ENCODE results near the gene CFAP251.

The CFAP251 gene

GRCh38 chr12:122040579-122041386 lies 122.4 kb downstream of the CFAP251 start:
- H3K27ac ChIP-seq (ENCODE audit: extremely low read depth, low read depth, low read length): no peak overlapping the region
- CTCF ChIA-PET: no interaction called here
- no peak overlapping the region for H3K4me3 ChIP-seq (ENCODE audit: low read depth, low read length)
- TF ChIP-seq ZNF785 (tag by site-specific recombination; IDR thresholded peaks at IDR 0.05): no peak
- no peak for TF ChIP-seq KLF17 (tag by site-specific recombination; IDR thresholded peaks at IDR 0.05)
- TF ChIP-seq PBX3 (CRISPR knock-in tag; IDR thresholded peaks at IDR 0.05): no peak
- TF ChIP-seq ZNF624 (tag by site-specific recombination; IDR thresholded peaks at IDR 0.05): no peak
- no peak for TF ChIP-seq ZNF558 (tag by site-specific recombination; IDR thresholded peaks at IDR 0.05)
- no peak for TF ChIP-seq KLF1 (tag by site-specific recombination; IDR thresholded peaks at IDR 0.05)
- no peak for TF ChIP-seq KLF10 (tag by site-specific recombination; IDR thresholded peaks at IDR 0.05)
- TF ChIP-seq REST (tag by site-specific recombination; IDR thresholded peaks at IDR 0.05): no peak
- TF ChIP-seq ZNF24 (tag by site-specific recombination; IDR thresholded peaks at IDR 0.05): no peak
- no peak for TF ChIP-seq PRDM2 (tag by site-specific recombination; IDR thresholded peaks at IDR 0.05; ENCODE audit: borderline replicate concordance)
- no peak for TF ChIP-seq HOXC10 (CRISPR knock-in tag; IDR thresholded peaks at IDR 0.05)
- no peak for TF ChIP-seq ZNF202 (tag by site-specific recombination; IDR thresholded peaks at IDR 0.05; ENCODE audit: borderline replicate concordance)
- TF ChIP-seq ZNF112 (tag by site-specific recombination; IDR thresholded peaks at IDR 0.05): no peak
- POLR2A ChIA-PET: no interaction called here
- peaks cover 59 to 63% of the 10 kb centered on the region in 2 experiments; a peak in 2 of 3 replicates for H3K36me3 ChIP-seq (ENCODE audit: control insufficient read depth in 2 of 2, insufficient read depth in 1 of 2, low read length in 2 of 2)
- no peaks in the 10 kb centered on the region for H3K4me1 ChIP-seq (ENCODE audit: control insufficient read depth, insufficient read depth, low read length)
- H3K9me3 ChIP-seq (ENCODE audit: control insufficient read depth, insufficient read depth, low read depth, low read length): no peaks in the 10 kb centered on the region
